ENCODE data around the gene ARSI.

DNA sequence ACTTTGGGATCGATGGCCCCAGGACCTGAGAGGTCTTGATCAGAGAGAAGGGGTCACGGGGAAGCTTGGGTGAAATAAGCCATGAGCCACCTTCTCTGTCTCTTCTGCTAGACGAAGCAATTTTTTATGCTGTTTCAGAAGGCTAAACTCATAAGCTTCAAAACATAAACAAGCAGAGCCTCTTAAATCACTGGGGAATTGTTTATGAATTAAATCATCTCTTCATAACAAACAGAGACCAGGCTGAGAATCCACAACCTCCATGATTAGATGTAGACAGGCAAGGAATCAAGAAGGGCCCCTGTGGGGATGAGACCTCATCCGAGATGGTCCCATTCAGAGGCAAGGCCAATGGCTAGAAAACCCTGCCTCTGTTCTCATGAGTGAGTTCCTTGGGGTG, 33.1 kb upstream of the ARSI start:
- TF ChIP-seq, protein P1, sequence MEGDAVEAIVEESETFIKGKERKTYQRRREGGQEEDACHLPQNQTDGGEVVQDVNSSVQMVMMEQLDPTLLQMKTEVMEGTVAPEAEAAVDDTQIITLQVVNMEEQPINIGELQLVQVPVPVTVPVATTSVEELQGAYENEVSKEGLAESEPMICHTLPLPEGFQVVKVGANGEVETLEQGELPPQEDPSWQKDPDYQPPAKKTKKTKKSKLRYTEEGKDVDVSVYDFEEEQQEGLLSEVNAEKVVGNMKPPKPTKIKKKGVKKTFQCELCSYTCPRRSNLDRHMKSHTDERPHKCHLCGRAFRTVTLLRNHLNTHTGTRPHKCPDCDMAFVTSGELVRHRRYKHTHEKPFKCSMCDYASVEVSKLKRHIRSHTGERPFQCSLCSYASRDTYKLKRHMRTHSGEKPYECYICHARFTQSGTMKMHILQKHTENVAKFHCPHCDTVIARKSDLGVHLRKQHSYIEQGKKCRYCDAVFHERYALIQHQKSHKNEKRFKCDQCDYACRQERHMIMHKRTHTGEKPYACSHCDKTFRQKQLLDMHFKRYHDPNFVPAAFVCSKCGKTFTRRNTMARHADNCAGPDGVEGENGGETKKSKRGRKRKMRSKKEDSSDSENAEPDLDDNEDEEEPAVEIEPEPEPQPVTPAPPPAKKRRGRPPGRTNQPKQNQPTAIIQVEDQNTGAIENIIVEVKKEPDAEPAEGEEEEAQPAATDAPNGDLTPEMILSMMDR (IDR thresholded peaks at IDR 0.05), result no peak
- TF ChIP-seq POLR2AphosphoS5 (IDR thresholded peaks at IDR 0.05) (no peak), POLR2A (IDR thresholded peaks at IDR 0.05) (no peak)
